GM21515 (cell line): Measurements from ENCODE around the gene YTHDC1.
A peak's percentile ranks its signal among the peaks of the same experiment; 100 is the strongest.
"Not testable (repeated sequence)": the region's sequence is repeated elsewhere in the genome, so short reads cannot be mapped to it uniquely, and the experiment has no call there.

Experiments used
- ATAC-seq: cut with Tn5 transposase; IDR thresholded peaks from one replicate; pipeline ENCODE4 v1.9.1; 2021; ENCODE audit not compliant: unreplicated experiment

The YTHDC1 gene

DNA sequence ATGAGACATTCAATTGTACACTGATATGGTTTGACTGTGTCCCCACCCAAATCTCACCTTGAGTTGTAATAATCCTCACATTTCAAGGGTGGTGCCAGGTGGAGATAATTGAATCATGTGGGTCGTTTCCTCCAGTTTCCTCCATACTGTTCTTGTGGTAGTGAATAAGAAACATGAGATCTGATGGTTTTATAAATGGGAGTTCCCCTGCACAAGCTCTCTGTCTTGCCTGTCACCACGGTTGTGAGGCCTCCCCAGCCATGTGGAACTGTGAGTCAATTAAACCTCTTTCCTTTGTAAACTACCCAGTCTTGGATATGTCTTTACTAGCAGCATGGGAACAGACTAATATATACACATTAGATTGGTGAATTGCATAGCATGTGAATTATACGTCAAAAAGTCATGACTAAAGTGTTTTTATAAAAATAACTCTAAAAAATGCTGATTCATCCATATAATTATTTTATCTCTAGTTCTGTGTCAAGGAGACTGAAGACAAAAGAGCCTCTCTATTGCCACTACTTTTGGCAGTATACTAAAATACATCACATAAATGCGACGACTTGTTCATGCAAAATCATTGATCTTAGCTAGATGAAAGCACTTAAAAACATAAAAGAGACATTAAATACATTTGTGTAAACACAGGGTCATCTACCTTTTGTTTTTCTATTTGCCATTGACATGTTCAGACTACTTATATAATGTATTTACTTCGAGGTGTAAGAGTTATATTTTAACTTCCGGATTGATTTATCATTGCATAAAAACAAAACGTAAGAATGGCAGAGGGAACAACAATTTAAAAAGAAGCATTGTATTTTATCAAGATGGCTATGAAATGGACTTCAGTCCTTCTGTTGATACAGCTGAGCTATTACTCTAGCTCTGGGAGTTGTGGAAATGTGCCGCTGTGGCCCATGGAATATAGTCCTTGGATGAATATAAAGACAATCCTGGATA lies 50.1 kb downstream of the YTHDC1 start:
- ATAC-seq, result no peak

DNA sequence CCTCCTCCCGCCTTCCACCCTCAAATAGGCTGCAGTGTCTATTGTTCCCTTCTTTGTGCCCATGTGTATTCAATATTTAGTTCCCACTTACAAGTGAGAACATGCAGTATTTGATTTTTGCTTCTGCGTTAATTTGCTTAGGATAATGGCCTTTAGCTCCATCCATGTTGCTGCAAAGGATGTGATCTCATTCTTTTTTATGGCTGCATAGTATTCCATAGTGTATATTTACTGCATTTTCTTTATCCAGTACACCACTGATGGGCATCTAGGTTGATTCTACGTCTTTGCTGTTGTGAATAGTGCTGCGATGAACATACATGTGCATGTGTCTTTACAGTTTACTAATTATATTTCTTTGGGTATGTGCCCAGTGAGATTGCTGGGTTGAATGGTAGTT lies 52.8 kb downstream of the YTHDC1 start:
- ATAC-seq, result no peak

DNA sequence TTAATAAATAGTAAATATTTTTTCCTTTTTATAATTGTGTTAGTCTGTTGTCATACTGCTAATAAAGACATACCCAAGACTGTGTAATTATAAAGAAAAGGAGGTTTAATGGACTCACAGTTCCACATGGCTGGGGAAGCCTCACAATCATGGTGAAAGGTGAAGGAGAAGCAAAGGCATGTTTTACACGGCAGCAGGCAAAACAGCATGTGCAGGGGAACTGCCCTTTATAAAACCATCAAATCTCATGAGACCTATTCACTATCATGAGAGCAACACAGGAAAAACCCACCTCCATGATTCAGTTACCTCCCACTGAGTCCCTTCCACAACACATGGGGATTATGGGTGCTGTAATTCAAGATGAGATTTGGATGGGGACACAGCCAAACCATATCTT lies 58.6 kb downstream of the YTHDC1 start:
- ATAC-seq, result no peak

DNA sequence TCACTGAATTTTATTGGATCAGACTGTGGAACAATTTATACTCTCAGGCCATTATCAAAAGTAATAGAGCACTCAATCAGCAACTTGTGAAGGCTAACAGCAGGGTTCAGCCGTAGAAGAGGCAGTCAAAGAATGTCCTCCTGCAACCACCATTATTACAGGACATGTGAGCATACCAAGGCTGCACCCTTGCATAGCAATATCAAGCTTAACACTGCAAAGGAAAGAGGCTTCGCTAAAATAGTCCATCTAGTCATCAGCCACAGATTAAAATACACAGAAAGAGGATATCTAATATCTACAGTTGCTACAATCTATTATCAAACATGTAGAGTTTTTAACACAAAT lies 61.5 kb downstream of the YTHDC1 start:
- no peak for ATAC-seq

DNA sequence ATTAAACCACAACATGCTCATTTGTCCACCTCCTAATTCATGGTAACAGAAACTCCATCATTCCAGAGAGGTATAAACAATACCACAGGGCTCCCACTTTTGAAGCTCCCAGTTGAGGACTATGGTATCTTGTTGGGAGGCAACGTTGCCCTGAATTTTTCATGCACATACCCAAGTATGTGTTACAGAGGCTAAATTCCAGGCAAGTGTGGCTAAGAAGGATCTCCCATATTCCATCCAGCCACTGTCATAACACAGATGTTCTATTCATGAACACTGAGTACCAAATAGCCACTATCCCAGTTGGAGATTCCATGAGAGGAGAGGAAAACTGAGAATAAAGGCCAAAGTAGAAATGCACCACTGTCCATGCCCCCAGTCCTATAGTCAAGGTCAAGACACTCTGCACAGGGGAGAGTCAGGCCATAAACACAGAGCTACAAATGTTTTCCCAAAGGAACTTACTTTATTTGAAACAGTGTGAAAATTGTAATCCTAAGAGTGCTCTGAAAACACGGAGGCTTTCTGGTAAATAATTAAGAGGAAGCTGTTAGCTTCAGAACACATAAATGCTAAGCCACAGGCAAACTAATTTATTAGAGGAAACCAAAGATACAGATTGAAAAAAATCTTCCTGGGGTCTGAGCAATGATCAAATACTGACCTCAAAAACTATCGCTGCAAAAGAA lies 62.0 kb downstream of the YTHDC1 start:
- no peak for ATAC-seq

DNA sequence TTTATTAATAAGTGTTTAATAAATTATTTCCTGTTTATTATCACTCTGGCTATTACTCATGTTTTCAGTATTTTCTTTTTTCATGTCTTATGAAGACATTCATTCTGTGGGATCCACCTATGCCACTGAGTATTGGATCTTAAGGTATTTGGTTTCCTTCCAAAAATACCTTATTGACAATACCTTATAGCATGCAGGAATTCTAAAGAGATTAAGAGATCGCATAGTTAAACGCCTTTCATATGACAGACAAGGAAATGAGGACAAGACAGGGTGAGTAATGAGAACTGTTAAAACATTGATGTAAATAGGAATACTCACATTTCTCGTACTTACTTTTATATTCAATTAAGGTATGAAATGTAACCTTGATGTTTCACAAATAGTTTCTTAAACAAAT lies 66.2 kb downstream of the YTHDC1 start:
- ATAC-seq, result no peak

DNA sequence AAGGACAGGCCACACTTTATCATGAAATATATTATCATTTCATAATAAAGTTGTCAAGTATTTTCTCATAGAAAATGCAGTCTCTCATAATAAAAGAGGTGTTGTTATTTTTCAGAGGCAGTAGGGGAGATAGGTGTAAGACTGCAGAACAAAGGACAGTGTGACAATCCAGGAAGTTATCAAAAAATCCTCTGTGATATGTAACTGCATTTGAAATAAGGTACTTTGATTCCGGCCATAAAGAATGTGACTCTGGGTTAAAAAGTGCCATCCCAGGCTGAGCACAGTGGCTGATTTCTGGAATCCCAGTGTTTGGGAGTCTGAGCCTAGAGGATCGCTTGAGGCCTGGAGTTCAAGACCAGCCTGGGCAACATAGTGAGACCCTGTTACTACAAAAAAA lies 66.8 kb downstream of the YTHDC1 start:
- ATAC-seq, result no peak

DNA sequence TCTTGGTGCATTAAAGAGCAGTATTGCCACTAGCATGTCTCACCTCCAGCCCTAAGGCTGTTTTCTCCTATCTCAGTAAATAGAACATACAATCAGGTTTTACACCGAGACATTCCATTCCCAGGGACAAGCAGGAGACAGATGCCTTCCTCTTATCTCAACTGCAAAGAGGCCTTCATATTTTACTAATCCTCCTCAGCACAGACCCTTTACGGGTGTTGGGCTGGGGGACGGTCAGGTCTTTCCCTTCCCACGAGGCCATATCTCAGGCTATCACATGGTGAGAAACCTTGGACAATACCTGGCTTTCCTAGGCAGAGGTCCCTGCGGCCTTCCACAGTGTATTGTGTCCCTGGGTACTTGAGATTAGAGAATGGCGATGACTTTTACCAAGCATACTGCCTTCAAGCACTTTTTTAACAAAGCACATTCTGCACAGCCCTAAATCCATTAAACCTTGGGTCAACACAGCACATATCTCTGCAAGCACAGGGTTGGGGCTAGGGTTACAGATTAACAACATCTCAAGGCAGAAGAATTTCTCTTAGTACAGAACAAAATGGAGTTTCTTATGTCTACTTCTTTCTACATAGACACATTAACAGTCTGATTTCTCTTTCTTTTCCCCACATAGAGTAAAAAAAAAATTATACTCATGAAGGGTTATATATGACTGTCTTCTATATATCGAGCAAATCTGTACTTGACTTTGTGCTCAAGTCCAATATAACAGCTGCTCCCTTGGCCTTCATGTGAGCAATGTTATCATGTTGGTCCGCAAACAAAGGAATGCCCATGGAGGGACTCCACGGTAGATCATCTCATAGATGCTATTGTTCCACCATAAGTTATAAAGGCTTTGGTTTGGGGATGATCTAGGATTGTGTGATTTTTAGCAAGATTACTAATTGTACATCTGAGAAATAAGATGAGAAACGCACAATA lies 67.8 kb downstream of the YTHDC1 start:
- not testable (repeated sequence) for ATAC-seq

DNA sequence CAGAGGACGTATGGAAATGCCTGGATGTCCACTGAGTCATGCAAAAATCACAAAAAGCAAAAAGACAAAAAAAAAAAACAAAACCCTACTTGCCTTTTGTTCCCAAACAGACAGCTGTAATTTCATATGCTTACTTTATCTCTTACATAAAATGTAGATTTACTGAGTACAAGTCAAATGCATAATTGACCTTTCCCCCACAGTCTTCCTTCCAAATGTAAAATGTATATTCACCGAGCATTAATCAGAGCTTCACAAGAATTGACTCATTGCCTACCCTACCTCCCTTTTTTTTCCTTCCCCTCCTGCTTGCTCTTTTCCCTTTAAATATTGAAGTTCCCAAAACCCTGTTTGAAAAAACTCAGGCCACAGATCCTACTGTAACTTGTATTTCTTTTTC lies 71.9 kb downstream of the YTHDC1 start:
- ATAC-seq, result no peak

DNA sequence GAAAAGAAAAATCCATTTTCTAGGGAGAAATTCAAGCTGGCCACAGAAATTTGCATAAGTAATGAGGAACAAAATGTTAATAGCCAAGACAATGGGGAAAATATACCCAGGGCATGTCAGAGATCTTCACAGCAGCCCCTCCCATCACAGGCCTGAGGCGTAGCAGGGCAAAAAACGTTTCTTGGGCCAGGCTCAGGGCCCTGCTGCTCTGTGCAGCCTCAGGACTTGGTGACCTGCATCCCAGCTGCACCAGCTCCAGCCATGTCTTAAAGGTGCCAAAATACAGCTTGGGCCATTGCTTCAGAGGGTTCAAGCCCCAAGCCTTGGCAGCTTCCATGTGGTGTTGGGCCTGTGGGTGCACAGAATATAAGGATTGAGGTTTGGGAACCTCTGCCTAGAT lies 72.3 kb downstream of the YTHDC1 start:
- ATAC-seq, result no peak

DNA sequence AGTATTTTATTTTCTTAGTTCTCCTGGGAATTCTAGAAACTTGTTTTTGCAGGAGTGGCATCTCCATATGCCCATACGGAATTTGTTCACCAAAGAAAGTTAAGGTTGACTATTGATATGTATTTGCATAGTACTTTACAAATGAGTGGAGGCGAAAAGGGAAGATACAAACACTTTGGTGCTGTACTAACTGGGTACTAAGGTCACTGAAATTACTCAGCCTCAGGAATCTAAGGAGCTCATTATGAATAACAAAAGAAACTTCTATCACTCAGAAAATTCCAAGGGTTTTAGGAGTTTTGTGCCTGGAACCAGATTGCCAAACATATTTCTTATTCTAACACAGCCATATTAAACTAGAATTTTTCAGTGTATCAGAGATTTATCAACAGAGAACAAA lies 77.0 kb downstream of the YTHDC1 start:
- no peak for ATAC-seq

DNA sequence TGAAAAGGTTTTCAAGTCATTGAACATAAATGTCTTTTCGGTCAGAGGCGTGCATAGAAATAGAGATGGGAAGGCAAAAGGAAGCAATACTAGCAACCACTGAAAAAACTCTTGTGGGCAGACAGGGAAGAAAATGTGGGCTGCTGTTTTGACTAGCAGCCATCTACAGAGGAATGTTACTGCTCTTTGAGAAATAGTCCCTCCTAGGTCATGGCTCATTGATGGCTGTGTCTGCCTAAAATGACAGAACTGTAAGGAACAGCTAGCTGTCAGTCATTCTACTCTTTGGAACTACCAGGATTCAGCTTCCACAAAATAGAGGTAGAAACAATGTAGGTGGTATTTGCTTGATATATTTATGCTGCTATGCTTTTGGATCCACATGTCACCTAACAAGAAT lies 77.5 kb downstream of the YTHDC1 start:
- ATAC-seq, result no peak

DNA sequence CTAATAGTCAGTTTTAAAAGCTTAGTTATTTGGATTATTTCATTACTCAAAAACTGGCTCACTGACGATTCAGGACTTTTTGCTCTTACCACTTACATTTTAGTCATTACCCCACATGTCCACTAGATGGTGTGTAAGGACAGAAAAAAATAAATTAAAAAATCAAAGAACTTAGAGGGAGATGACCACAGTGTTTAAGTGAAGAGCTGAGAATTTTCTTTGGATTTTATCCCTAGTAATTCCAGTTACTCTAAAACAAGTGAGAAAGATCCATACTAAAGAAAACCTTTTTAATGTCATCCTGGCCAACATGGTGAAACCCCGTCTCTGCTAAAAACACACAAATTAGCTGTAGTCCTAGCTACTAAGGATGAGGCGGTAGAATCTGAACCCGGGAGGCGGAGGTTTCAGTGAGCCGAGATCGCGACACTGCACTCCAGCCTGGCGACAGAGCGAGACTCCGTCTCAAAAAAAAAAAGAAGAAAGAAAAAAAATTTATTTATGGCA lies 78.0 kb downstream of the YTHDC1 start:
- ATAC-seq, result peak; percentile 67

DNA sequence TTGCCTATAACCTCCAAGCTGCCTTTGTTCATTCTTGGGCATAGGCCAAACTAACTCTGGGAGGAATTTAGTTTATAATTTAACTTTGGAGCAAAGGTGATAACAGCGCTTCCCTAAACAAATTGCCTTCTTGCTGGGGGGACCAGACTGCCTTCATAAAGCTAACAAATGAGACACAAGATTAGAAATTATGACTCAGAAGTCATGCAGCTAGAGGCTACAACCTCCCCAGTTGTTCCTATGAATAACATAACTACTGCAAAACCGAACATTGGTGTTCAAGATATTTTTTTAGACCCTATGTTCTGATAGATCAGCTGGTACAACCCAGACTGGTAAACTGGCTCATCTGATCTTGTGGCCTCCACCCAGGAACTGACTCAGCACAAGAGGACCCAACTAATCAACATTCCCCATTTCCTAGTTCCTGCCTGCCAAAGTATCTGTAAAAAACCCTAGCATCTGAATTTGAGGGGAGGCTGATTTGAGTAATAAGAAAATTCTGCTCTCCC lies 82.4 kb downstream of the YTHDC1 start:
- ATAC-seq, result no peak

DNA sequence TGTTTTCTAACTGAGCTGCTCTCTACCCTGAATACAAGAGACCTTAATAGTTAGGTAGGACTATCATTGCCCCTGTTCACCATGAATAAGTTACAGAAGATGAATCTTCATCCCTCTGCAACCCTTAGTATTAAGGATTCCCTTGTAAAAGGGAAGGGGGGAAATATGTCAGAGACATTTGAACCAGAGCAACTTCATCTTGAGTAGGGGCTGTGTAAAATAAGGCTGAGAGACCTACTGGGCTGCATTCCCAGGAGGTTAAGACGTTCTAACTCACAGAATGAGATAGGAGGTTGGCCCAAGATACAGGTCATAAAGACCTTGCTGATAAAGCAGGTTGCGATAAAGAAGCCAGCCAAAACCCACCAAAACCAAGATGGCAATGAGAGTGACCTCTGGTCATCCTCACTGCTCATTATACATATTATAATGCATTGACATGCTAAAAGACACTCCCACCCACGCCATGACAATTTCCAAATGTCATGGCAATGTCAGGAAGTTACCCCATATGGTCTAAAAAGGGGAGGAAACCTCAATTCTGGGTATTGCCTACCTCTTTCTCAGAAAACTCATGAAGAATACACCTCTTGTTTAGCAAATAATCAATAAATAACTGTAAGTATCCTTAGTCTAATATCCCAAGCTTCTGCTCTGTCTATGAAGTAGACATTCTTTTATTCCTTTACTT lies 84.9 kb downstream of the YTHDC1 start:
- no peak for ATAC-seq
